GM23248 (cell line): ENCODE data around the gene ZPLD1.

Experiments used
- EZH2 ChIP-seq: fragments of 200-600 bp; sonication (generic); IDR thresholded peaks from 2 replicates; pipeline ENCODE4 v1.6.1; 2018; ENCODE audit warnings: antibody characterized with exemption, mild to moderate bottlenecking; ENCODE audit not compliant: insufficient read depth, poor library complexity, severe bottlenecking
- EZH2phosphoT487 ChIP-seq: fragments of 200-600 bp; sonication (generic); IDR thresholded peaks from 2 replicates; pipeline ENCODE4 v1.6.1; 2018; ENCODE audit warnings: antibody characterized with exemption, moderate library complexity, mild to moderate bottlenecking, low read depth; ENCODE audit not compliant: insufficient read depth

- no peak for TF ChIP-seq EZH2phosphoT487
- TF ChIP-seq EZH2, result no peak
Observed at GRCh38 chr3:102505542-102505941, 70.7 kb downstream of the ZPLD1 start.
